Mesenteric fat pad (tissue), 1 donor: ENCODE results near the gene FMNL2. TPM values are rescaled to one million over a fixed set of nuclear protein-coding genes. Genes with fewer than 3 reads are reported as not detected.

ENCODE experiments used
- DNase-seq: peaks from one replicate; pipeline ENCODE4 v3.0.0-alpha.2; 2020; ENCODE audit warnings: low spot score
- total RNA-seq: library from RNA; stranded (reverse); fragmentation: NEBNext Ultra II Directional; extraction: Animal tissue kit (Norgen Biotek cat#: 25700); gene quantifications from one replicate; pipeline ENCODE4 v1.2.1, GENCODE V29; 2021
- donor health status: DM: yes; HTN: yes; CAD: no.

FMNL2 gene
- total RNA-seq, 1 donor from 2014 or later = 57.6 TPM

GRCh38 chr2:152425765-152426727 is 91.1 kb downstream of the FMNL2 start:
- DNase-seq = no peak

- DNase-seq = no peak
Observed at GRCh38 chr2:152426801-152427200, 91.8 kb downstream of the FMNL2 start.

- no peak for DNase-seq
Observed at GRCh38 chr2:152427902-152428301, 92.9 kb downstream of the FMNL2 start.

GRCh38 chr2:152428800-152429582 is 94.0 kb downstream of the FMNL2 start:
- no peak for DNase-seq

- no peak for DNase-seq
Observed at GRCh38 chr2:152430876-152431275, 95.9 kb downstream of the FMNL2 start.

GRCh38 chr2:152431370-152432098 is 96.6 kb downstream of the FMNL2 start:
- DNase-seq = no peak

GRCh38 chr2:152432206-152432653 is 97.3 kb downstream of the FMNL2 start:
- DNase-seq = no peak

GRCh38 chr2:152432765-152433164 is 97.8 kb downstream of the FMNL2 start:
- DNase-seq = no peak

GRCh38 chr2:152433289-152433688 is 98.3 kb downstream of the FMNL2 start:
- no peak for DNase-seq

- DNase-seq = no peak
Observed at GRCh38 chr2:152433791-152434190, 98.8 kb downstream of the FMNL2 start.

GRCh38 chr2:152434395-152435182 is 99.6 kb downstream of the FMNL2 start:
- DNase-seq = no peak

GRCh38 chr2:152436148-152436547 is 101.2 kb downstream of the FMNL2 start:
- DNase-seq = no peak

GRCh38 chr2:152437276-152438108 is 102.5 kb downstream of the FMNL2 start:
- no peak for DNase-seq

GRCh38 chr2:152440049-152440448 is 105.1 kb downstream of the FMNL2 start:
- no peak for DNase-seq

- DNase-seq = no peak
Observed at GRCh38 chr2:152440460-152440859, 105.5 kb downstream of the FMNL2 start.

- no peak for DNase-seq
Observed at GRCh38 chr2:152441961-152442360, 107.0 kb downstream of the FMNL2 start.

- no peak for DNase-seq
Observed at GRCh38 chr2:152443771-152444170, 108.8 kb downstream of the FMNL2 start.

GRCh38 chr2:152444448-152444847 is 109.5 kb downstream of the FMNL2 start:
- DNase-seq = no peak

GRCh38 chr2:152445375-152445774 is 110.4 kb downstream of the FMNL2 start:
- DNase-seq = no peak

- DNase-seq = no peak
Observed at GRCh38 chr2:152445791-152446201, 110.8 kb downstream of the FMNL2 start.
